HG03097 (cell line): ENCODE data around the gene NOTCH1.

ENCODE experiments used
- ATAC-seq: cut with Tn5 transposase; IDR thresholded peaks from one replicate; pipeline ENCODE4 v1.9.1; 2021; ENCODE audit not compliant: unreplicated experiment, low FRiP score

NOTCH1 gene

GRCh38 chr9:136536051-136536720 is 9.7 kb downstream of the NOTCH1 start:
- no peak for ATAC-seq

- ATAC-seq, result no peak
Observed at GRCh38 chr9:136535070-136535469, 10.8 kb downstream of the NOTCH1 start.

- ATAC-seq, result no peak
Observed at GRCh38 chr9:136534366-136534765, 11.5 kb downstream of the NOTCH1 start.

- no peak for ATAC-seq
Observed at GRCh38 chr9:136533775-136534157, 12.1 kb downstream of the NOTCH1 start.

- no peak for ATAC-seq
Observed at GRCh38 chr9:136532799-136533774, 12.8 kb downstream of the NOTCH1 start.

- no peak for ATAC-seq
Observed at GRCh38 chr9:136531904-136532798, 13.7 kb downstream of the NOTCH1 start.

- no peak for ATAC-seq
Observed at GRCh38 chr9:136531186-136531903, 14.5 kb downstream of the NOTCH1 start.

GRCh38 chr9:136530461-136531089 is 15.3 kb downstream of the NOTCH1 start:
- no peak for ATAC-seq

- no peak for ATAC-seq
Observed at GRCh38 chr9:136529516-136530460, 16.1 kb downstream of the NOTCH1 start.

GRCh38 chr9:136528716-136529341 is 17.0 kb downstream of the NOTCH1 start:
- ATAC-seq, result no peak

- ATAC-seq, result no peak
Observed at GRCh38 chr9:136527721-136528710, 17.8 kb downstream of the NOTCH1 start.

- no peak for ATAC-seq
Observed at GRCh38 chr9:136527131-136527530, 18.7 kb downstream of the NOTCH1 start.

- no peak for ATAC-seq
Observed at GRCh38 chr9:136526625-136527066, 19.2 kb downstream of the NOTCH1 start.

- ATAC-seq, result no peak
Observed at GRCh38 chr9:136525841-136526499, 19.9 kb downstream of the NOTCH1 start.

- no peak for ATAC-seq
Observed at GRCh38 chr9:136525207-136525606, 20.6 kb downstream of the NOTCH1 start.
